Mesendoderm (in vitro differentiated cells): ENCODE results near the gene MISFA.

Source experiments
- DNase-seq: peaks from one replicate; pipeline ENCODE4 v3.0.0; 2013
- H2AK5ac ChIP-seq: 2 replicates; pipeline ENCODE4 v1.6.1; 2013; ENCODE audit warnings: low read length, inconsistent platforms
- H2BK120ac ChIP-seq: 2 replicates; pipeline ENCODE4 v1.6.1; 2013; ENCODE audit warnings: low read depth, mild to moderate bottlenecking, low read length, moderate library complexity, mixed read lengths
- H2BK15ac ChIP-seq: replicated peaks from 2 replicates; pipeline ENCODE4 v1.6.1; 2013; ENCODE audit warnings: low read depth, mild to moderate bottlenecking, moderate library complexity
- H2BK5ac ChIP-seq: 2 replicates; pipeline ENCODE4 v1.6.1; 2013; ENCODE audit warnings: low read length, inconsistent platforms
- H3K18ac ChIP-seq: 2 replicates; pipeline ENCODE4 v1.6.1; 2013; ENCODE audit warnings: mild to moderate bottlenecking, low read length, mixed read lengths
- H3K23ac ChIP-seq: one replicate; pipeline ENCODE4 v1.6.1; 2013; ENCODE audit warnings: low read length
- H3K27ac ChIP-seq: 2 replicates; pipeline ENCODE4 v1.5.1; 2013; ENCODE audit warnings: low read depth, mild to moderate bottlenecking, inconsistent platforms, low read length, moderate library complexity
- H3K27me3 ChIP-seq: 2 replicates; pipeline ENCODE4 v1.6.1; 2013; ENCODE audit warnings: low read length, control low read depth, mild to moderate bottlenecking, inconsistent platforms; ENCODE audit not compliant: insufficient read depth, poor library complexity
- H3K36me3 ChIP-seq: 2 replicates; pipeline ENCODE4 v1.6.1; 2013; ENCODE audit warnings: low read length, inconsistent platforms; ENCODE audit not compliant: control insufficient read depth, insufficient read depth
- H3K4ac ChIP-seq: one replicate; pipeline ENCODE4 v1.6.1; 2013; ENCODE audit warnings: low read depth, mild to moderate bottlenecking, low read length, moderate library complexity
- H3K4me1 ChIP-seq: 2 replicates; pipeline ENCODE4 v1.6.1; 2013; ENCODE audit warnings: low read depth, low read length, inconsistent platforms; ENCODE audit not compliant: control insufficient read depth
- H3K4me2 ChIP-seq: 2 replicates; pipeline ENCODE4 v1.6.1; 2013; ENCODE audit warnings: low read length
- H3K4me3 ChIP-seq: 2 replicates; pipeline ENCODE4 v1.5.1; 2013; ENCODE audit warnings: mild to moderate bottlenecking, low read length
- H3K56ac ChIP-seq: one replicate; pipeline ENCODE4 v1.6.1; 2013; ENCODE audit warnings: low read length
- H3K79me1 ChIP-seq: 2 replicates; pipeline ENCODE4 v1.6.1; 2013; ENCODE audit warnings: low read length, inconsistent platforms
- H3K79me2 ChIP-seq: 2 replicates; pipeline ENCODE4 v1.6.1; 2013; ENCODE audit warnings: mild to moderate bottlenecking, low read length; ENCODE audit not compliant: control insufficient read depth, insufficient read depth
- H3K9ac ChIP-seq: 2 replicates; pipeline ENCODE4 v1.6.1; 2013; ENCODE audit warnings: low read length, inconsistent platforms
- H4K5ac ChIP-seq: one replicate; pipeline ENCODE4 v1.6.1; 2013; ENCODE audit warnings: low read length
- H4K8ac ChIP-seq: one replicate; pipeline ENCODE4 v1.6.1; 2013; ENCODE audit warnings: low read depth, mild to moderate bottlenecking, control low read depth, low read length, moderate library complexity
- WGBS: extraction: QIAGEN DNeasy Blood & Tissue Kit; methylation state at CpG from one replicate; pipeline ENCODE4 v1.1.7; 2013; ENCODE audit warnings: low lambda C conversion rate, missing lambda C conversion rate; ENCODE audit not compliant: insufficient coverage; ENCODE audit errors: extremely low coverage; 5-methylcytosine and 5-hydroxymethylcytosine counted together

The MISFA gene

GRCh38 chr11:18578975-18579598 is 20.5 kb upstream of the MISFA start:
- H3K27me3 ChIP-seq, result no peaks in the 10 kb centered on the region
- H3K79me2 ChIP-seq, result no peaks in the 10 kb centered on the region
- no peak overlapping the region for H2BK5ac ChIP-seq
- H3K4ac ChIP-seq, result no peak overlapping the region
- no peak overlapping the region for H3K4me3 ChIP-seq
- no peak overlapping the region for H2BK120ac ChIP-seq
- H2AK5ac ChIP-seq, result no peak overlapping the region
- H3K36me3 ChIP-seq, result no peaks in the 10 kb centered on the region
- no peak overlapping the region for H4K5ac ChIP-seq
- H3K9ac ChIP-seq, result no peak overlapping the region
- no peaks in the 10 kb centered on the region for H3K4me1 ChIP-seq
- no peak overlapping the region for H4K8ac ChIP-seq
- peak; percentile 27 for DNase-seq
- no CpG with 5 or more reads among the region's 14 CpGs for WGBS
- no peak overlapping the region for H3K18ac ChIP-seq
- H3K56ac ChIP-seq, result peak overlapping the region; percentile 15
- no peak overlapping the region for H3K27ac ChIP-seq
- H3K23ac ChIP-seq, result no peak overlapping the region
- no peak overlapping the region for H3K4me2 ChIP-seq
- no peaks in the 10 kb centered on the region for H3K79me1 ChIP-seq
- no peak overlapping the region for H2BK15ac ChIP-seq

- no peak overlapping the region for H3K56ac ChIP-seq
- H3K27ac ChIP-seq, result no peak overlapping the region
- no peak overlapping the region for H3K18ac ChIP-seq
- no peak overlapping the region for H2AK5ac ChIP-seq
- no peak overlapping the region for H3K23ac ChIP-seq
- no peaks in the 10 kb centered on the region for H3K79me2 ChIP-seq
- H3K36me3 ChIP-seq, result no peaks in the 10 kb centered on the region
- H3K4me2 ChIP-seq, result no peak overlapping the region
- H2BK5ac ChIP-seq, result no peak overlapping the region
- H4K8ac ChIP-seq, result no peak overlapping the region
- no peak overlapping the region for H4K5ac ChIP-seq
- H2BK120ac ChIP-seq, result no peak overlapping the region
- H3K4me1 ChIP-seq, result no peaks in the 10 kb centered on the region
- no CpG with 5 or more reads among the region's 2 CpGs for WGBS
- no peaks in the 10 kb centered on the region for H3K79me1 ChIP-seq
- H3K27me3 ChIP-seq, result no peaks in the 10 kb centered on the region
- DNase-seq, result no peak
- H3K4me3 ChIP-seq, result no peak overlapping the region
- no peak overlapping the region for H3K4ac ChIP-seq
- no peak overlapping the region for H3K9ac ChIP-seq
- no peak overlapping the region for H2BK15ac ChIP-seq
Measured at GRCh38 chr11:18580113-18580766, 19.3 kb upstream of the MISFA start.

- no peak overlapping the region for H2BK120ac ChIP-seq
- H2BK15ac ChIP-seq, result no peak overlapping the region
- no peak overlapping the region for H3K23ac ChIP-seq
- no peaks in the 10 kb centered on the region for H3K36me3 ChIP-seq
- no CpG with 5 or more reads among the region's 1 CpG for WGBS
- no peak overlapping the region for H2AK5ac ChIP-seq
- no peaks in the 10 kb centered on the region for H3K4me1 ChIP-seq
- no peak overlapping the region for H4K8ac ChIP-seq
- no peaks in the 10 kb centered on the region for H3K79me1 ChIP-seq
- H3K18ac ChIP-seq, result no peak overlapping the region
- no peak overlapping the region for H3K4me3 ChIP-seq
- no peak overlapping the region for H4K5ac ChIP-seq
- H3K56ac ChIP-seq, result no peak overlapping the region
- no peak overlapping the region for H3K4me2 ChIP-seq
- H3K79me2 ChIP-seq, result no peaks in the 10 kb centered on the region
- no peak for DNase-seq
- no peak overlapping the region for H3K27ac ChIP-seq
- H3K9ac ChIP-seq, result no peak overlapping the region
- H2BK5ac ChIP-seq, result no peak overlapping the region
- no peak overlapping the region for H3K4ac ChIP-seq
- H3K27me3 ChIP-seq, result no peaks in the 10 kb centered on the region
Measured at GRCh38 chr11:18581825-18582224, 17.8 kb upstream of the MISFA start.

- Histone ChIP-seq H3K9ac (peak within 1 kb of the TSS; percentile 84), H3K4me3 (peak within 1 kb of the TSS; percentile 71), H3K79me2 (peaks cover 17% of the 10 kb centered on the region), H4K8ac (peak within 1 kb of the TSS; percentile 92), H3K27ac (peak within 1 kb of the TSS; percentile 75), H3K4ac (peak within 1 kb of the TSS; percentile 83), H2BK120ac (no peak within 1 kb of the TSS), H4K5ac (no peak within 1 kb of the TSS), H3K18ac (peak within 1 kb of the TSS; percentile 85), H3K79me1 (peaks cover 5% of the 10 kb centered on the region), H3K56ac (peak within 1 kb of the TSS; percentile 94), H2BK15ac (no peak within 1 kb of the TSS), H3K23ac (no peak within 1 kb of the TSS), H3K4me1 (no peaks in the 10 kb centered on the region), H2AK5ac (no peak within 1 kb of the TSS), H3K27me3 (no peaks in the 10 kb centered on the region), H3K4me2 (peak within 1 kb of the TSS; percentile 78), H2BK5ac (no peak within 1 kb of the TSS), H3K36me3 (no peaks in the 10 kb centered on the region)
- DNase-seq, result peak; percentile 94
- no CpG with 5 or more reads among the region's 50 CpGs for WGBS
Measured at GRCh38 chr11:18588297-18589252, 11.0 kb upstream of the MISFA start, which contains the start of gene UEVLD. Gene UEVLD (minus strand): TSS chr11:18588734. CDS start chr11:18588654, 80 bp downstream.

GRCh38 chr11:18590571-18590970 is 9.0 kb upstream of the MISFA start:
- Histone ChIP-seq H3K4me2 (no peak overlapping the region), H3K27ac (no peak overlapping the region), H4K5ac (no peak overlapping the region), H3K9ac (no peak overlapping the region), H3K27me3 (no peaks in the 10 kb centered on the region), H3K79me2 (peaks cover 17% of the 10 kb centered on the region), H3K18ac (no peak overlapping the region), H2BK120ac (no peak overlapping the region), H3K4ac (no peak overlapping the region), H2AK5ac (no peak overlapping the region), H3K79me1 (peaks cover 5% of the 10 kb centered on the region), H4K8ac (no peak overlapping the region), H3K4me1 (no peaks in the 10 kb centered on the region), H3K36me3 (no peaks in the 10 kb centered on the region), H3K56ac (no peak overlapping the region), H3K23ac (no peak overlapping the region), H2BK5ac (no peak overlapping the region), H2BK15ac (no peak overlapping the region), H3K4me3 (no peak overlapping the region)
- DNase-seq, result no peak
- WGBS, result no CpG with 5 or more reads among the region's 2 CpGs
